ENCODE measurements around the gene XPO4. TPM values are rescaled to one million over a fixed set of nuclear protein-coding genes. Genes with fewer than 3 reads are reported as not detected.
A peak's percentile ranks its signal among the peaks of the same experiment; 100 is the strongest.

Gene XPO4
- total RNA-seq (2021) (32.2 to 34.9 TPM (median 33.8 TPM) in 3 replicates), Bru-seq, nascent RNA (percentile 88 among the genes with signal in this experiment)
- long read RNA-seq, experiment 1, full-length matches to known transcripts, result 53 of 178 reads
- long read RNA-seq, experiment 1, partial matches to known transcripts, result 32 of 178 reads
- long read RNA-seq, experiment 1, other reads (novel, unspliced or antisense), result 93 of 178 reads
- long read RNA-seq, experiment 2, full-length matches to known transcripts, result 2 of 40 reads
- long read RNA-seq, experiment 2, partial matches to known transcripts, result 6 of 40 reads
- long read RNA-seq, experiment 2, other reads (novel, unspliced or antisense), result 32 of 40 reads
- long read RNA-seq, experiment 3, full-length matches to known transcripts, result 1 of 17 reads
- long read RNA-seq, experiment 3, partial matches to known transcripts, result 10 of 17 reads
- long read RNA-seq, experiment 3, other reads (novel, unspliced or antisense), result 6 of 17 reads

DNA sequence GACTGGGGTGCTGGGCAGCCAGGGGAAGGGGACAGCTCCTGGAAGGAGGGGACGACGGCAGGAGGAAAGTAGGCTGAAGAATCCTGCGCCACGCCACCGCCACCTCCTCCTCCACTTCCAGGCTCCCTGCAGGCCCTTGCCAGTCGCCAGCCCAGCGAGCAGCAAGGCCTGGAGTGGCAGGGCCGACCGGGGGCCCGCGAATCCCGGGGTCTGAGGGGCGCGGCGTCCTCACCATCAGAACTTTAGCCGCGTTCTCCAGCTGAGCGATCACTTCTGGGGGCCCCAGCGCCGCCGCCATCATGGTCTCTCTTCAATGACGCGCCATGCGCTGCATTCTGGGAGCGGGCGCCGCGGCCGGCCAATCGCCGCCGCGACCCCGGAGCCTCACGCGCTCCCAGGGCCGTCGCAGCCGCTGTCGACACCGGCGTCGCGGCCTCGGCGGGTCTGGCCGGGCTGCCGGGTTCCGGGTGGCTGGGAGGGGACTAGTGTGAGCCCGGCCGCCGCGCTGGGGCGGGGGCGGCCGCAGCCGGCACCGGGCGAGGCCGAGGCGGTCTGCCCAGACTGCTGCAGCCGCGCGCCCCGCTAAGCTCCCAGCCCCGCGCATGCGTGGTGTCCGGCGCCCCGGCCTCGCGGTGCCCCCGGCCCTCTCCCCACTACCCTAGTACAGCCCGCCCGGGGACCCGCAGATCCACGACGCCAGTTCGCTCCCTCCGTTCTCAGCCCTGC, at the start of gene XPO4:
Gene XPO4, minus strand, starts transcription at position 309 of the 726 bp plus-strand sequence. Its CDS starts 8 bp downstream, at position 301.
- H3K36me3 Mint-ChIP-seq, result peaks cover 15% of the 10 kb centered on the region
- peak within 1 kb of the TSS; percentile 99 for H3K27ac Mint-ChIP-seq
- ATAC-seq (peak; percentile 84), DNase-seq (ENCODE audit: low spot score) (peak; percentile 80)
- ChIA-PET POLR2A (no interaction called here), CTCF (interaction anchor here (2.3 kb wide), 1 partner anchor 74 kb away, joined by 8 read pairs; no protein-coding TSS in a partner anchor)
- peaks cover 15% of the 10 kb centered on the region for H3K4me1 Mint-ChIP-seq
- H3K9me3 Mint-ChIP-seq, result no peaks in the 10 kb centered on the region
- H3K4me3 Mint-ChIP-seq, result peak within 1 kb of the TSS; percentile 98
- no peaks in the 10 kb centered on the region for H3K27me3 Mint-ChIP-seq (ENCODE audit: low read depth)
- TF ChIP-seq, protein P1, sequence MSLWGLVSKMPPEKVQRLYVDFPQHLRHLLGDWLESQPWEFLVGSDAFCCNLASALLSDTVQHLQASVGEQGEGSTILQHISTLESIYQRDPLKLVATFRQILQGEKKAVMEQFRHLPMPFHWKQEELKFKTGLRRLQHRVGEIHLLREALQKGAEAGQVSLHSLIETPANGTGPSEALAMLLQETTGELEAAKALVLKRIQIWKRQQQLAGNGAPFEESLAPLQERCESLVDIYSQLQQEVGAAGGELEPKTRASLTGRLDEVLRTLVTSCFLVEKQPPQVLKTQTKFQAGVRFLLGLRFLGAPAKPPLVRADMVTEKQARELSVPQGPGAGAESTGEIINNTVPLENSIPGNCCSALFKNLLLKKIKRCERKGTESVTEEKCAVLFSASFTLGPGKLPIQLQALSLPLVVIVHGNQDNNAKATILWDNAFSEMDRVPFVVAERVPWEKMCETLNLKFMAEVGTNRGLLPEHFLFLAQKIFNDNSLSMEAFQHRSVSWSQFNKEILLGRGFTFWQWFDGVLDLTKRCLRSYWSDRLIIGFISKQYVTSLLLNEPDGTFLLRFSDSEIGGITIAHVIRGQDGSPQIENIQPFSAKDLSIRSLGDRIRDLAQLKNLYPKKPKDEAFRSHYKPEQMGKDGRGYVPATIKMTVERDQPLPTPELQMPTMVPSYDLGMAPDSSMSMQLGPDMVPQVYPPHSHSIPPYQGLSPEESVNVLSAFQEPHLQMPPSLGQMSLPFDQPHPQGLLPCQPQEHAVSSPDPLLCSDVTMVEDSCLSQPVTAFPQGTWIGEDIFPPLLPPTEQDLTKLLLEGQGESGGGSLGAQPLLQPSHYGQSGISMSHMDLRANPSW (CRISPR knock-in tag; conservative IDR thresholded peaks at IDR 0.05; ENCODE audit: low read depth), result no peak
- TF ChIP-seq IRF2 (CRISPR knock-in tag; IDR thresholded peaks at IDR 0.05; ENCODE audit: borderline replicate concordance, low read depth), result no peak
- 0 out of 2 replicates have a peak, but pooled peaks have one; percentile 56 for TF ChIP-seq ZNF532 (CRISPR knock-in tag; IDR thresholded peaks at IDR 0.05; ENCODE audit: borderline replicate concordance)
- no peak for TF ChIP-seq ZNF317 (CRISPR knock-in tag; IDR thresholded peaks at IDR 0.05; ENCODE audit: borderline replicate concordance, low read depth)
- TF ChIP-seq ZNF281 (CRISPR knock-in tag; IDR thresholded peaks at IDR 0.05), result no peak
- TF ChIP-seq MYBL2 (CRISPR knock-in tag; IDR thresholded peaks at IDR 0.05), result no peak
- no peak for TF ChIP-seq ZNF425 (CRISPR knock-in tag; conservative IDR thresholded peaks at IDR 0.05)
- TF ChIP-seq ZNF671 (CRISPR knock-in tag; IDR thresholded peaks at IDR 0.05), result no peak
- no peak for TF ChIP-seq TEAD1 (CRISPR knock-in tag; IDR thresholded peaks at IDR 0.05)
- no peak for TF ChIP-seq SOX15 (CRISPR knock-in tag; IDR thresholded peaks at IDR 0.05)
- 0 out of 2 replicates have a peak, but pooled peaks have one; percentile 32 for TF ChIP-seq HMGXB4 (CRISPR knock-in tag; IDR thresholded peaks at IDR 0.05)
- peak; percentile 22; the same call in 1 of the 2 replicates for TF ChIP-seq IRF1 (CRISPR knock-in tag; IDR thresholded peaks at IDR 0.05)
- no peak for TF ChIP-seq ATF1 (CRISPR knock-in tag; IDR thresholded peaks at IDR 0.05)
- TF ChIP-seq ZNF423 (CRISPR knock-in tag; IDR thresholded peaks at IDR 0.05), result no peak
- TF ChIP-seq, protein P2, sequence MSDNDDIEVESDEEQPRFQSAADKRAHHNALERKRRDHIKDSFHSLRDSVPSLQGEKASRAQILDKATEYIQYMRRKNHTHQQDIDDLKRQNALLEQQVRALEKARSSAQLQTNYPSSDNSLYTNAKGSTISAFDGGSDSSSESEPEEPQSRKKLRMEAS (CRISPR knock-in tag; IDR thresholded peaks at IDR 0.05), result no peak
- TF ChIP-seq, protein P3, sequence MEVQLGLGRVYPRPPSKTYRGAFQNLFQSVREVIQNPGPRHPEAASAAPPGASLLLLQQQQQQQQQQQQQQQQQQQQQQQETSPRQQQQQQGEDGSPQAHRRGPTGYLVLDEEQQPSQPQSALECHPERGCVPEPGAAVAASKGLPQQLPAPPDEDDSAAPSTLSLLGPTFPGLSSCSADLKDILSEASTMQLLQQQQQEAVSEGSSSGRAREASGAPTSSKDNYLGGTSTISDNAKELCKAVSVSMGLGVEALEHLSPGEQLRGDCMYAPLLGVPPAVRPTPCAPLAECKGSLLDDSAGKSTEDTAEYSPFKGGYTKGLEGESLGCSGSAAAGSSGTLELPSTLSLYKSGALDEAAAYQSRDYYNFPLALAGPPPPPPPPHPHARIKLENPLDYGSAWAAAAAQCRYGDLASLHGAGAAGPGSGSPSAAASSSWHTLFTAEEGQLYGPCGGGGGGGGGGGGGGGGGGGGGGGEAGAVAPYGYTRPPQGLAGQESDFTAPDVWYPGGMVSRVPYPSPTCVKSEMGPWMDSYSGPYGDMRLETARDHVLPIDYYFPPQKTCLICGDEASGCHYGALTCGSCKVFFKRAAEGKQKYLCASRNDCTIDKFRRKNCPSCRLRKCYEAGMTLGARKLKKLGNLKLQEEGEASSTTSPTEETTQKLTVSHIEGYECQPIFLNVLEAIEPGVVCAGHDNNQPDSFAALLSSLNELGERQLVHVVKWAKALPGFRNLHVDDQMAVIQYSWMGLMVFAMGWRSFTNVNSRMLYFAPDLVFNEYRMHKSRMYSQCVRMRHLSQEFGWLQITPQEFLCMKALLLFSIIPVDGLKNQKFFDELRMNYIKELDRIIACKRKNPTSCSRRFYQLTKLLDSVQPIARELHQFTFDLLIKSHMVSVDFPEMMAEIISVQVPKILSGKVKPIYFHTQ (CRISPR knock-in tag; IDR thresholded peaks at IDR 0.05), result no peak

Measured in WTC11 (cell line).